Stimulated activated CD8-positive, alpha-beta memory T cell treated with anti-CD3 and anti-CD28 coated beads, Interleukin-15, amount 100 ng/mL, for 4 hours (primary cell): ENCODE measurements around the gene KIF16B.

Source experiments
- DNase-seq, 2 donors: peaks; one replicate each; pipeline ENCODE4 v3.0.0-alpha.2; 2020; ENCODE audit warnings: low read depth in 2 of 2

KIF16B gene

DNA sequence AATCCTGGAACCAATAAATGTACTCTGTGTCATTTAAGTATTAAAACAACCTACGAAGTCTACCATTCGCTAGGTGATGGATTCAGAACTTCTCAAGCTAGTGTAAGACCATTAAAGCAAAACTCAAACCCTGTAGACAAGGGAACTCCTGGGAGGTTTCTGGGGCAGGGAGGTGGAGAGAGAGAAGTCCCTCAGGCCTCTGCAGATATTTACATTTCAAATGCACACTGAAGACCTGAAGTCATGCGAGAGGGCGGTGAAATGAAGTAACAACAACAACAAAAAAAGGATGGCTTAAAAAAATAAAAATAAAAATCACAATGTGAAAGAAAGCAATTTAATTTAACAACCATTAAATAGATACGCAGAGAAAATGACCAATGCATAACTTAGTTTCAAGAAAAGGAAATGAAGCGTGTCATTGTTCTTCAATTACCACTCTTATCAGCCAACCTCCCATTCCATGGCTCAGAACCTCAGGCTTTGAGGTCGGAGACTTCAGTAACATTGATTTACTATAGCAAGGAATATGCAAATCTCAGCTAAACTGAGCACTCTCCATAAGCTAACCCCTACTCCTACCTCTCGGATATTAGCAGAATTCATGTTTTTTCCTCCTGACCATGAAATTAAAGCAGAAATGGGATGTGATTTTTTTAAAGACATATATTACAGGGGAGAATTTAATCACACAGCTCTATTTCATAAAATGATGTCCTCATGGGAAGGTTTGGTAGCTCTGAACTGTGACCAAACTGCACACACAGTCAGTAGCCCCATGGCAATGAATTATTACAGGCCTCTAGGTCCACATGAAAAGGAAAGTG is 140.6 kb downstream of the KIF16B start:
- DNase-seq: no peak

DNA sequence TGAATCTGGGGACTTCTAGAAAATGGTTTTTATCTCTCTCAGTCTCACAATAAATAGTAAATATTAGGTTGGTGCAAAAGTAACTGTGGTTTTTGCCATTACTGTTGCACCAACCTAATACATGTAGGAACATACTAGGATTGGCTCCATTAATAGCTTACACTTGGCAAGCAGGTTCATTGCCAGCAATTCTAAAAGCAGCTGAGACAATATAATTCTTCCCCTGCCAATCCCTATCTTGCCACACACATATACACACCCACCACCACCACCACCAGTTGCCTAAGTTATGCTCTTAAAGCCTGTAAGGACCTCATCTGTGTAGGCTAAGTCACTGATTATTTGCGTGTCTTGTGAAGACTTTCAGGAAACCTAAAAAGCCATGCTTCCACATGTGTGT is 145.1 kb downstream of the KIF16B start:
- no peak for DNase-seq

DNA sequence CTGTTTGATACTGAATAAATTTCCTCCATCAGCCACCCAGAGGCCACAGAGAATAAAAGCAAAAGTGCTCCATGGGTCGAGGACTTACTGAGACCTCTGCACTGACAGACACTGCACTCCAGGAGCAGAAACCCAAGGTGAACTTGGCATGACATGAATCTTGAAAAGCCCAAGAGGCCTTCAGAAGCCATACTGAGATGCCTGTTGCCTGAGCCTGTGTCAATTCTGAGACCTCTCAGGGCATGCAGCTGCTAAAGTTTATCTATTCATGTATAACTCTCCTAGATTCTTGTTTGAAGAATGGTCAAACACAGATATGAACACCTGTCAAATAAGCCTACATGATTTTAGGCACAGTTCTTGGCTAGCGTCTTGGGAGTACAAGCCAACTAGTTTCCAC is 145.7 kb downstream of the KIF16B start:
- no peak for DNase-seq

DNA sequence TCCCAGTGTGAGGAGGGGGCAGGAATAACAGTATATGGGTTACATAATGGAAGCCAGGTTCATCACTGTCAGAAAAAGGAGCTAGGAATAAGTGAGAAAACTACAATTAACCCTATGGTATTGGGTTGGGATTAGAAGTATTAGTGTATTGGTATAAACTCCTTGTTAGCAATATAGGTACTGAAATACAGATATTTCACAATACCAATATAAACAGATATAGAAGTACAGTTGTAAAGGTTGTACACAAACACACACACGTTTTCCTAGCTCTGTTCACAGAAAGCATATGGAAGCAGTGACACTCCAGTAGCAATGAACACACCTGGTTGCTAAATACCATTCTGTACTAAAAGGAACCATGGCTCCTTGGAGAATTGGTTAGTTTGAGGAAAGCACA is 148.5 kb downstream of the KIF16B start:
- DNase-seq: no peak

GRCh38 chr20:16423311-16424212 is 149.7 kb downstream of the KIF16B start:
- no peak for DNase-seq

DNA sequence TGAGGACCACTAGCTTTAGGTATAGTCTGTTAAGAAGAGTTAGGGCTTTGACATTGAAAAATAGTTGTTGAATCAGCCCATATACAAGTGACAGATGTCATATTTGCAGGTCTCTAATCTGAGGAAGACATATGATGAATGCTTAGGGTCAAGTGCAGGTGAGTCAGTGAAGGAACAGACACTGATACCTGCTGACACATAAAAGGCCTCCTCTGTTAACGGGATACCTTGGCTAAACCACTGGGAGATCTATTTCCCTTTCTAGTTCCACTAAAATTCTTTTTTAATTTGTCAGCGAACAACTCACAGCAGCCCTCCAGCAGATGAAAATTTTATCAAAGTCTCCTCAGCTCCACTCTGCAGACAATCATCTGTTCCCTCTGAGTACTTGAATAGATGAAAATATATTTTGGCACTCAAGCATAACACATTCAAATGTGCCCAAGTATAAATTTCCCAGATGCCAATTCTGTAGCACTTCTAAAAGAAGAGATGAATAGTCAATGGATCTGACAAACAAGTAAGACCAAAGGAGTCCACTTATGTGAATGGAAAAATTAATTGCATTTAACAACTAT is 154.0 kb downstream of the KIF16B start:
- DNase-seq: no peak

DNA sequence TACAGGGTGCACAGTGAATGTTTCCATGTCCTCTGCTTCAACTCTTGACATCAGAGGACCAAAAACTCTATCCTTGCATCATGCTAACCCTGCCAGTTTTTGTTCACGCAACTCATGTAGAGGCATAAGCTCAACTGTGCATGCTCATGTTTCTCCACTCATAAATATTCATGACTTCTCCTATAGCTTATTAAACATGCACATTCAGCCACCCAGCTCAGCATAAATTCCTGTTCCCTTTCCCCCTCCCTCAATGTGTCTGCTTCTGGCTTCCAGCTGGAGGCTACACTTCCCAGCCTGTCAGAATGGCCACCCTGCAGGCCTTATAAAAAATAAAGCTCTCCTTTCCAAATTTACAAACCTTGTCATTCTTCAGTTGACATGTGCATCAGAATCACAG is 154.6 kb downstream of the KIF16B start:
- DNase-seq: no peak

GRCh38 chr20:16417001-16417400 is 156.2 kb downstream of the KIF16B start:
- DNase-seq: no peak

- DNase-seq: no peak
These were observed 157.9 kb downstream of the KIF16B start for GRCh38 chr20:16415071-16416053.

DNA sequence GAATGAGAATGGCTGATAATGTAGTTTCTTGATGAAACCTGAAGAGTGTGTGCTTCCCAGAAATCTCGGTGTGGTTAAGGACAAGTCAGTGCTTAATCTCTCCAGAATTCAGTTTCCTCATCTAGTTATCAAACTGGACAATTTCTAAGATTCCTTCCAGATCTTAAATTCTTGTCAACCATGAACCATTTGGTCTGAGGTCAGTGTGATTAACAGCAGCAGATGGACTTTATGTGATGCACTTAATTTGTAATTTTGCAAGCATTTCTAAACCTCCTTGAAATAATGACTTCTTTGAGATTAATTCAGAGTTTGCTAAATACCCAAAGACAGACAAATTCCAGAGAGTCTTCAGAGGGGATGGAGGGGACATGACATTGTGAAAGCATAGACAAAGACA is 160.3 kb downstream of the KIF16B start:
- DNase-seq: no peak

DNA sequence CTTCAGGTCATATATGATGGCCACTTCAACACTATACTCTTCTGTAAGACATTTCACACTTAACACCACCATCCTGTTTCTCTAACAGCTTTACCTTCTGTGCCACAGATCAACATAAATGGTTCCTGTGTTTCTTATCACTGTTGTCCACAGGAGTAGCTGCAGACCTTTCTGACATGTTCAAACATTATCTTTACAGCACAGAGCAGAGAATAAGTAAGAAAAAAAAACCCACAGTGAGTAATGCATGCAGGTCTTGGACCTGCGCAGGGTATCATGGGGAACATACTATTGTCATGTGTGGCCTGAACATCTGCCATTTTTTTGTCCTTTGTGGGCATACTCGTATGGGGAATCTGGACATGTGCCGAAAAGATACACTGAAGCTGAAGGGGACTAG is 161.9 kb downstream of the KIF16B start:
- no peak for DNase-seq

DNA sequence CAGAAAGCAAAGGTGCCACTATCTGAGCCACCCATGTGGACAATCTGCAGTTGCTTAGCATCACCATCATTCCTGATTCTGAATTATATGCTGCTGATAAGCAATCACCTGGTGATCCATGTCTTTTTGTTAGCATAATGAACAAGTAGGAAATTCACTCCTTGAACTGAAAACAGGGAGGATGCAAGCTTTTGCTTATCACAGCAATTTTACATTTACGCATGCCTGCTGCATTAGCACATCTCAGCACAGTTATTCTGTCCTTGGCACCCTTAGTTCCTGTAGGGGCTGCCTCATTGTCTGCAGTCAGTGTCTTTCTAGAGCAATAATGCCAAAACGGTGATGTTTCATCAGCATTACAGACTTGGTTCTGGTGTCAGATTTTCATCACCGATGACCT is 162.6 kb downstream of the KIF16B start:
- no peak for DNase-seq

- no peak for DNase-seq
These were observed 164.3 kb downstream of the KIF16B start for GRCh38 chr20:16408981-16409380.

DNA sequence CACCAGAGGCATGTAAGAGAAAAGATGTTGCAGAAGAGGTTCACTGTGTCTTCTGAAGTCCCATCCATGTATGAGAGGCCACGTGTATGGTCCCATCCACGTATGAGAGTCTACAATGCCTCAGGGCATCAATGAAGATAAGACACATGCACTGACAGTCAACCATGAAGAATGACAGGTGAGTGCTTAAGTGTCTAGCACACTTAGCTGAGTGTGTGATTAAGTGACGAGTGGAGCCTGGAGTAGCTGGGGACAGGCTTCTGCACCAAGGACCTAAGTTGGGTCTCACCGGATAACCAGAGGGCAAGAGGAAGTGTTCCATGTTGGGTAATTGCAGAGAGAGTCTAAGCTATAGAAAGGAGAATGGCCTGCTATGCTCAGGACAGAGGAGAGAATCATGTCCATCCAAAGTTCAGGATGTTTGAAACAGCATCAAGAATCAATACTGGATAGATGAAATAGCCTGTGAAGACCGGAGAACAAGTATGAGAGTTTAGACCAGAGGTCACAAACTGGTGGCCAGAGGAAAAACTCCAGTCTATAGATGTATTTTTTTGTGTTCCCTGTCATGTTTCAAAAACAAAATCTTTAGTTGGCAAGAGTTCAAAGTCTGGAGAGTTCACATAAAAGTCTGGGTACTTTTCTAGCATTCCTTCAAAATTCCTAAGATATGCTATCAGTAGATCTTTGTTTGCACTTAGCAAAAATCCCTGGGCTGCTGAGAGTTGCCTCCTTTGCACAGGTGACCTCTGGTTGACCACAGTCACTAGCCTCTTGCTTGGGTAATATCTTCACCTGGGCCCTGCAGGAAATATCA is 165.8 kb downstream of the KIF16B start:
- no peak for DNase-seq

GRCh38 chr20:16405254-16405653 is 168.0 kb downstream of the KIF16B start:
- no peak for DNase-seq

DNA sequence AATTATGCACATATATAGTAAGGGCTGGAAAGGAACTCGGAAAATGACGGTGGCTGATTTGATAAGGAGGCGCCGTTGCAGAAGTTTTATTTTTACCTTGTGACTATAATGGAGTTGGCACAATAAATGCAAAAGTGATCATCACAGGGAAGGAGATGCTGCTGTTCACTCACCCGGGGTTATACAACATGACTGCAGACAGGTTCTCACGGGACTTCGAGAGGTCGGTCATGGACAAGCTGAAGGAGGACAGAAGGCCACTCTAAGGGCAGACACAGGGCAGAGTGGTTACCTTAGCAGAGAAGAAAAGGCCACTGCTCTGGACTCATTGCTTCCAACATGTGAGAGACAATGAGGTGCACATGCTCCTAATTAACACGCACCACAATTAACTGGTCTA is 168.6 kb downstream of the KIF16B start:
- DNase-seq: no peak

DNA sequence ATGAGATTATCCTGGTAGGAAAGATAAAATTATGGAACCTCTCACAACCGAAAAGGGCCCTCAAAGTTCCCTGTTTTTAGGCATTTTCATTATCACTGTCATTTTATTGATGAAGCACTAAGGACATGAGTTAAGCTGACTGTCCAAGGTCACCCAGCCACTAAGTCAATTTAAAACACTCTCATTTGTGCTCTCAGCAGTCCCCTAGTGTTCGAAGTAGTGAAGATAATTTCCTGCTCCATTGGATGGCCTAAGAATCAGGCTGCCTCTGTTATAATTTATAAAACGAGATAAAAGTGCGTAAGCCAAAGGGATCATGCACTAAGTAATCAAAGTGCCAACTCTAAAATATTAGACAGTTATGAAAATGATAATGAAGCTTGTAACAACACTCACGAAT is 169.1 kb downstream of the KIF16B start:
- no peak for DNase-seq

- DNase-seq: no peak
These were observed 173.0 kb downstream of the KIF16B start for GRCh38 chr20:16400234-16400633.

DNA sequence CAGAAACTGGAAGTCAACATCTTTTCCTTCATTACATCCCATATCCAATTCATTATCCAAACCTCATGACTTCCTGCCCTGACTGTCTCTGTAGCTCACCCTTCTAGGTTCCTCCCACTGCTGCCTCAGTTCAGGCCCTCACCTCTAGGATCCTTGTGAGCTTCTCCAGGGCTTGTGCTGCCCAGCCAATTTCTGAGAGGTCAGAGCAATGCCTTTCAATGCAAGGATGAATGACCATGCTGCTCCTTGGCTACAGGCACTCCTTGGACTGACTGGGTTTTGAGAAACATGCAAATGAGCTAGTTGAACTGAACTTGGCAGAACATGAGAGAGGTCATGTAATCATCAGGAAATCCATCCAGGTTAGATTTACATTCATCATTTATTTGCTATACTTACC is 173.4 kb downstream of the KIF16B start:
- no peak for DNase-seq

DNA sequence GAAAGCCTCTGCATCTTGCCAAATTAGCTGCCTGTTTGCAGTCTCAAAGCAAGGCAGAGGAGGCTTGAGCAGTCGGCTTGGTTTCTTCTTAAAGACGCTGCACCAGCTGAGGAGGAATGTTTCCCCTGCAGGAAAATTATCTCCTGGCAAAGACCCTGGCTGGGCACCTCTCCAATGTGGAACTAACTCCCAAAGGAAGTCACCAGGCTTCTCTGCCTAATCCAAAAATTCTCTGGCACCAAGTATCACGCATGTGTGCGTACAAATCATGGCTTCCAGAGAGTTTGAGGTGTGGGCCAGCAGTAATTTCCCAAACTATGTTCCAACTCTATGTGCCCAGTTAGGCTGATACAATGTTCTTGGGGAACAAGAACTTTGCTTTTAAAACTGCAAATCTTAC is 176.2 kb downstream of the KIF16B start:
- DNase-seq: no peak

GRCh38 chr20:16395366-16395765 is 177.9 kb downstream of the KIF16B start:
- no peak for DNase-seq
